ENCODE measurements around the gene MRPL45.
A peak's percentile ranks its signal among the peaks of the same experiment; 100 is the strongest.

The MRPL45 gene

DNA sequence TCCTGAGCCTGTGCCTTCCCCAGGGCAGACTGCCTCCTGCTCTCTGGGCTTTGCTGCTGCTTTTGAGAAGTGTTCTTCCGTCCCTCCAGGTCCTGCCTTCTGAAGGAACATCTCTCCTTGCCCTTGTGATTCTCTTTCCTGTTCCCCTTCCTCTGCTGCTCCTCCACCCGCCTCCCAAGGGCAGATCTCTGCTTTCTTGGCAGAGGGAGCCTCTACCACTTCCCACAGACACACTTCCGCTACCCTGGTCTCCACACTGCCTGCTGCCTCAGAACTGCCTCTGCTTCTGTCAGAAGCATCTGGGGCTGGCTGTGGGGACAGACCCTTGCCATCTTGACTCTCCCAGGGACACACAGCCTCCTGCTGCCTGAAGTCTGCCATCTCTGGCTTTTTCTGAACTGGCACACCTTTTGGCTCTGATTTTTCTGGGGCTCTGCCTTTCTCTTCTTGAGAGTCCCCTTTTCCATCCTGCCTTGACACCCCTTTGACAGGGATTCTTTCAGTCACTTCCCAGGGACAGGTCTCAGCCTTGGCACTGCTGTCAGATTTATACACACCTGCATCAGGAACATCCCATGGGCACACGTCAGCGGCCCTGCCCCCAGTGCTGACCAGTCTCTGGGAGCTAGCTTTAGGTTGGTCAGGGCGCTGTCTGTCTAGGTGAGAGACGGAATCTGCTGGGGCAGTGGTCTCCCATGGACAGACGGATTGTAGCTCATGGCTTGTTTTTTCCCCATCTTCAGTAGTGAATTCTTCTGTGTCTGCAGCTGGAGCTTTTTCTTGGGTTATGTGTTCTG, 30.2 kb downstream of the MRPL45 start:
- H3K36me3 Mint-ChIP-seq (ENCODE audit: low read depth), result peaks cover 8% of the 10 kb centered on the region
- H3K27me3 Mint-ChIP-seq (ENCODE audit: low read depth, poor library complexity), result peaks cover 13% of the 10 kb centered on the region
- TF ChIP-seq, protein P1, sequence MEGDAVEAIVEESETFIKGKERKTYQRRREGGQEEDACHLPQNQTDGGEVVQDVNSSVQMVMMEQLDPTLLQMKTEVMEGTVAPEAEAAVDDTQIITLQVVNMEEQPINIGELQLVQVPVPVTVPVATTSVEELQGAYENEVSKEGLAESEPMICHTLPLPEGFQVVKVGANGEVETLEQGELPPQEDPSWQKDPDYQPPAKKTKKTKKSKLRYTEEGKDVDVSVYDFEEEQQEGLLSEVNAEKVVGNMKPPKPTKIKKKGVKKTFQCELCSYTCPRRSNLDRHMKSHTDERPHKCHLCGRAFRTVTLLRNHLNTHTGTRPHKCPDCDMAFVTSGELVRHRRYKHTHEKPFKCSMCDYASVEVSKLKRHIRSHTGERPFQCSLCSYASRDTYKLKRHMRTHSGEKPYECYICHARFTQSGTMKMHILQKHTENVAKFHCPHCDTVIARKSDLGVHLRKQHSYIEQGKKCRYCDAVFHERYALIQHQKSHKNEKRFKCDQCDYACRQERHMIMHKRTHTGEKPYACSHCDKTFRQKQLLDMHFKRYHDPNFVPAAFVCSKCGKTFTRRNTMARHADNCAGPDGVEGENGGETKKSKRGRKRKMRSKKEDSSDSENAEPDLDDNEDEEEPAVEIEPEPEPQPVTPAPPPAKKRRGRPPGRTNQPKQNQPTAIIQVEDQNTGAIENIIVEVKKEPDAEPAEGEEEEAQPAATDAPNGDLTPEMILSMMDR (IDR thresholded peaks at IDR 0.05), result no peak
- no peak overlapping the region for H3K4me3 Mint-ChIP-seq
- H3K4me1 Mint-ChIP-seq, result peaks cover 62% of the 10 kb centered on the region
- no peaks in the 10 kb centered on the region for H3K9me3 Mint-ChIP-seq
- no peak for DNase-seq
- H3K27ac Mint-ChIP-seq, result no peak overlapping the region

- Mint-ChIP-seq H3K9me3 (no peaks in the 10 kb centered on the region), H3K4me3 (no peak overlapping the region), H3K27me3 (ENCODE audit: low read depth, poor library complexity) (peaks cover 13% of the 10 kb centered on the region), H3K36me3 (ENCODE audit: low read depth) (peaks cover 3% of the 10 kb centered on the region), H3K4me1 (peaks cover 62% of the 10 kb centered on the region), H3K27ac (peak overlapping the region; percentile 31)
- no peak for DNase-seq
- TF ChIP-seq, protein P1 (IDR thresholded peaks at IDR 0.05), result no peak
These were observed 31.0 kb downstream of the MRPL45 start for GRCh38 chr17:38327936-38328335.

DNA sequence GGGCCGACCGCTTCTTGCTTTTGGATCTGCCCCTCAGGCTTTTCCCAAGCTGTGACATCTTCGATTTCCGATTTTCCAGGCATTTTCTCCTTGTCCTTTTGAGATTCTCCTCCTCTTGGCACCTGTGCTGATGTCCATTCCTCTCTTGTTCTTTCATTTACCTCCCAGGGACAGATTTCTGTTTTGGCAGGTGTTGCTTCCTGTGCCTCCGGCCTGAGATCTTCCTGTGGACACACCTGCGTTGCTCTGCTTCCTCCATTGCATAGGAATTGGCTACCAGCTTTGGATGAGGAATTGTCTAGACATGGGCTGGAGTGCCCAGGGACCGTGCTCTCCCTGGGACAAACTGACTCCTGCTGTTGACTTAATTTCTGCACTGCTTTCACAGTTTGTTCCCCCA, 31.7 kb downstream of the MRPL45 start:
- Mint-ChIP-seq H3K36me3 (ENCODE audit: low read depth) (no peaks in the 10 kb centered on the region), H3K27ac (no peak overlapping the region)
- no peak for DNase-seq

GRCh38 chr17:38329284-38329683, 32.3 kb downstream of the MRPL45 start:
- H3K27ac Mint-ChIP-seq, result peak overlapping the region; percentile 82
- no peaks in the 10 kb centered on the region for H3K36me3 Mint-ChIP-seq (ENCODE audit: low read depth)
- peaks cover 61% of the 10 kb centered on the region for H3K4me1 Mint-ChIP-seq
- DNase-seq, result no peak
- H3K4me3 Mint-ChIP-seq, result no peak overlapping the region
- TF ChIP-seq, protein P1 (IDR thresholded peaks at IDR 0.05), result no peak
- peaks cover 17% of the 10 kb centered on the region for H3K27me3 Mint-ChIP-seq (ENCODE audit: low read depth, poor library complexity)
- H3K9me3 Mint-ChIP-seq, result no peaks in the 10 kb centered on the region

More for the DNA sequence above, 31.7 kb downstream of the MRPL45 start:
- Mint-ChIP-seq H3K9me3 (no peaks in the 10 kb centered on the region), H3K27me3 (ENCODE audit: low read depth, poor library complexity) (peaks cover 17% of the 10 kb centered on the region), H3K4me1 (peaks cover 66% of the 10 kb centered on the region), H3K4me3 (no peak overlapping the region)
- TF ChIP-seq, protein P1 (IDR thresholded peaks at IDR 0.05), result no peak

GRCh38 chr17:38329808-38330730, 33.1 kb downstream of the MRPL45 start:
- H3K36me3 Mint-ChIP-seq (ENCODE audit: low read depth), result no peaks in the 10 kb centered on the region
- H3K27ac Mint-ChIP-seq, result peak overlapping the region; percentile 82
- TF ChIP-seq, protein P1 (IDR thresholded peaks at IDR 0.05), result no peak
- no peak for DNase-seq
- peaks cover 55% of the 10 kb centered on the region for H3K4me1 Mint-ChIP-seq
- H3K4me3 Mint-ChIP-seq, result no peak overlapping the region
- no peaks in the 10 kb centered on the region for H3K9me3 Mint-ChIP-seq
- H3K27me3 Mint-ChIP-seq (ENCODE audit: low read depth, poor library complexity), result peaks cover 20% of the 10 kb centered on the region
